ENCODE measurements around the gene PHKB.

GRCh38 chr16:47476654-47477345 lies 15.7 kb downstream of the PHKB start:
- TF ChIP-seq CTCF (IDR thresholded peaks at IDR 0.05) (no peak), POLR2A (IDR thresholded peaks at IDR 0.05) (no peak)
